Ishikawa (cell line): ENCODE results near the gene HS3ST3A1.
A peak's percentile ranks its signal among the peaks of the same experiment; 100 is the strongest.

Experiments
- CEBPB ChIP-seq: IDR thresholded peaks from 2 replicates; pipeline ENCODE4 v1.6.1; 2012
- CREB1 ChIP-seq: IDR thresholded peaks from 2 replicates; pipeline ENCODE4 v1.6.1; 2012; ENCODE audit warnings: low read depth
- EGR1 ChIP-seq: IDR thresholded peaks from 2 replicates; pipeline ENCODE4 v1.6.1; 2012
- RAD21 ChIP-seq: IDR thresholded peaks from 2 replicates; pipeline ENCODE4 v1.6.1; 2012; ENCODE audit warnings: low read depth
- ZBTB7A ChIP-seq: IDR thresholded peaks from 2 replicates; pipeline ENCODE4 v1.6.1; 2012; ENCODE audit warnings: low read depth
- TF ChIP-seq, protein P1 (sequence below): IDR thresholded peaks from 2 replicates; pipeline ENCODE4 v1.6.1; 2012

DNA sequence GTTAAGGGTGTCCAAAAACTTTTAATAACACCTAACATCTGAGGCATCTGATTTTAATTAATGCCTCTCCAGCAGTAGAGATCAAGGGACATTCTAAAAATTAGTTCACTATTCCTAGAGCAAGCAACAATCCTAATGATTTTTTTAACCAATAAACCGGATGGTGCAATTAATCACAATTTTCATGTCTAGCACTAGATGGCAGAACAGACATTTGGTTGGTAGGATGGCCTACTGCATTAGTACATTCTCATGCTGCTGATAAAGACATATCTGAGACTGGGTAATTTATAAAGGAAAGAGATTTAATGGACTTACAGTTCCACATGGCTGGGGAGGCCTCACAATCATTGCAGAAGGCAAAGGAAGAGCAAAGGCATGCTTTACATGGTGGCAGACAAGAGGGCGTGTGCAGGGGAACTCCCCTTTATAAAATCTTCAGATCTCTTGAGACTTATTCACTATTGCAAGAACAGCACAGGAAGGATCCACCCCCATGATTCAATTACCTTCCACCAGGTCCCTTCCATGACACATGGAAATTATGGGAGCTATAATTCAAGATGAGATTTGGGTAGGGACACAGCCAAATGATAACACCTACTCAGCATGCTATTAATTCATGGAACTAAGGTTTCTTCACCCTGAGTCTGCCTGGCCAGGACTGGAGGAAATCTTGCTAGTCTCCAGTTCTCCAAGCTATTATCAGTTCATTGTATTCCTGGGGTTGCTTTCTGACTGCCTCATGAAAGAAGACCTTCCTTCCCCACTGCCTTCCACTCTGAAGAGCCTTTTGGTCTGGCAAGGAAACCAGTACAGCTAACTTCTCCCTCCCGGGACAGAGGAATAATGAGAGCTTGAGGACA, 24.8 kb downstream of the HS3ST3A1 start:
- TF ChIP-seq EGR1 (no peak), CEBPB (no peak), RAD21 (0 out of 2 replicates have a peak, but pooled peaks have one; percentile 3), CREB1 (no peak), ZBTB7A (no peak)
- TF ChIP-seq, protein P1, sequence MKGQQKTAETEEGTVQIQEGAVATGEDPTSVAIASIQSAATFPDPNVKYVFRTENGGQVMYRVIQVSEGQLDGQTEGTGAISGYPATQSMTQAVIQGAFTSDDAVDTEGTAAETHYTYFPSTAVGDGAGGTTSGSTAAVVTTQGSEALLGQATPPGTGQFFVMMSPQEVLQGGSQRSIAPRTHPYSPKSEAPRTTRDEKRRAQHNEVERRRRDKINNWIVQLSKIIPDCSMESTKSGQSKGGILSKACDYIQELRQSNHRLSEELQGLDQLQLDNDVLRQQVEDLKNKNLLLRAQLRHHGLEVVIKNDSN = no peak
